Breast epithelium (tissue), 4 donors: ENCODE results near the gene CPSF4. TPM values are rescaled to one million over a fixed set of nuclear protein-coding genes. Genes with fewer than 3 reads are reported as not detected.

ENCODE experiments used
- DNase-seq, 2 donors: peaks; one replicate each; pipeline ENCODE4 v3.0.0-alpha.2; 2019; ENCODE audit warnings: low spot score in 2 of 2
- H3K27ac ChIP-seq, 2 donors: fragments of 200-600 bp; sonication (generic) in 1 of 2; one replicate each; pipeline ENCODE4 v1.5.1; 2016 to 2019; ENCODE audit warnings: mild to moderate bottlenecking in 1 of 2
- H3K27me3 ChIP-seq, 2 donors: fragments of 200-600 bp; sonication (generic) in 1 of 2; one replicate each; pipeline versions ENCODE4 v1.5.1 to v1.6.0; 2017 to 2019; ENCODE audit warnings: control low read depth in 1 of 2, mild to moderate bottlenecking in 1 of 2
- H3K36me3 ChIP-seq: fragments of 200-600 bp; one replicate; pipeline ENCODE4 v1.5.1; 2019
- H3K4me1 ChIP-seq, 2 donors: fragments of 200-600 bp; sonication (generic); one replicate each; pipeline ENCODE4 v1.5.1; 2016 to 2019; ENCODE audit warnings: control low read depth in 1 of 2
- H3K4me3 ChIP-seq, 3 donors: fragments of 200-600 bp; sonication (generic); 1 replicate in 2 of 3; 2 replicates in 1 of 3; pipeline ENCODE4 v1.5.1; 2016 to 2019; ENCODE audit warnings: mild to moderate bottlenecking in 3 of 3, moderate library complexity in 2 of 3
- H3K9me3 ChIP-seq, 2 donors: fragments of 200-600 bp; sonication (generic) in 1 of 2; one replicate each; pipeline ENCODE4 v1.5.1; 2016 to 2019; ENCODE audit warnings: control low read depth in 1 of 2
- POLR2A ChIP-seq: fragments of 450-650 bp; IDR thresholded peaks from one replicate; pipeline ENCODE4 v1.6.1; 2016; ENCODE audit warnings: antibody characterized with exemption, mild to moderate bottlenecking, moderate library complexity
- POLR2AphosphoS5 ChIP-seq, 3 donors: sonication (generic); formaldehyde crosslinking; IDR thresholded peaks; one replicate each; pipeline ENCODE4 v1.6.1; 2017; ENCODE audit warnings: antibody characterized with exemption in 3 of 3
- intact Hi-C: fragments of 100-400 bp; cut with DNase I; formaldehyde crosslinking; loops from one replicate; pipeline ENCODE4 v1.15.1; 2023; ENCODE audit warnings: low total_unique reads
- total RNA-seq, 3 donors: library from RNA; depleted of rRNA; stranded (reverse); fragments of >200 nt; gene quantifications; one replicate each; pipeline ENCODE4 v1.1.0, GENCODE V29; 2016
- TF ChIP-seq, protein P1 (sequence below), 3 donors: fragments of 450-650 bp; IDR thresholded peaks; one replicate each; pipeline ENCODE4 v1.5.1; 2016 to 2017; ENCODE audit warnings: antibody characterized with exemption in 3 of 3, mild to moderate bottlenecking in 3 of 3, moderate library complexity in 3 of 3

The CPSF4 gene
- total RNA-seq, 3 donors from 2014 or later = 32.8 to 40.6 (median 32.9) TPM

DNA sequence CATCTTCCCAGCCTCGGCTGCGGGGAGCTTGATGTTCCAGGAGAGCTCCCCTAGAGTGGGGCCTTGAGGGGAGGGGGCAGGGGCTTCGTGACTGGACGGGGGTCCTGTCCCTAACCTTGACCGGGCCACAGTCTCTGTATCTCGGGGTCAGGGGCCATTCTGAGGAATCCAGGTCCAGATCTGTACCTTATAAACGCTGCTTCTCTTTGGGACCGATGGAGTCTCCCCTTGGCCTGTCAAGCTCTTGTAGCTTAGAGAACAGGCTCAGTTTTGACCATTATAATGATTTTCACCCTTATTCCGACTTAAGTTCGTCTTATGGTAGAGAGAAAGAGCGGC, 66.5 kb downstream of the CPSF4 start:
- Histone ChIP-seq H3K27ac (peak overlapping the region; percentile 96), H3K36me3 (no peaks in the 10 kb centered on the region), H3K4me1 (peaks cover 0 to 20% of the 10 kb centered on the region in 2 donors), H3K9me3 (no peaks in the 10 kb centered on the region), H3K4me3 (peak overlapping the region; percentile 73 to 87 (median 77)), H3K27me3 (no peaks in the 10 kb centered on the region)
- TF ChIP-seq POLR2AphosphoS5 (IDR thresholded peaks at IDR 0.05) (no peak), POLR2A (no peak)
- TF ChIP-seq, protein P1, sequence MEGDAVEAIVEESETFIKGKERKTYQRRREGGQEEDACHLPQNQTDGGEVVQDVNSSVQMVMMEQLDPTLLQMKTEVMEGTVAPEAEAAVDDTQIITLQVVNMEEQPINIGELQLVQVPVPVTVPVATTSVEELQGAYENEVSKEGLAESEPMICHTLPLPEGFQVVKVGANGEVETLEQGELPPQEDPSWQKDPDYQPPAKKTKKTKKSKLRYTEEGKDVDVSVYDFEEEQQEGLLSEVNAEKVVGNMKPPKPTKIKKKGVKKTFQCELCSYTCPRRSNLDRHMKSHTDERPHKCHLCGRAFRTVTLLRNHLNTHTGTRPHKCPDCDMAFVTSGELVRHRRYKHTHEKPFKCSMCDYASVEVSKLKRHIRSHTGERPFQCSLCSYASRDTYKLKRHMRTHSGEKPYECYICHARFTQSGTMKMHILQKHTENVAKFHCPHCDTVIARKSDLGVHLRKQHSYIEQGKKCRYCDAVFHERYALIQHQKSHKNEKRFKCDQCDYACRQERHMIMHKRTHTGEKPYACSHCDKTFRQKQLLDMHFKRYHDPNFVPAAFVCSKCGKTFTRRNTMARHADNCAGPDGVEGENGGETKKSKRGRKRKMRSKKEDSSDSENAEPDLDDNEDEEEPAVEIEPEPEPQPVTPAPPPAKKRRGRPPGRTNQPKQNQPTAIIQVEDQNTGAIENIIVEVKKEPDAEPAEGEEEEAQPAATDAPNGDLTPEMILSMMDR (IDR thresholded peaks at IDR 0.05) = no peak
- intact Hi-C loops = no loop called here
- no peak for DNase-seq

Other genes starting within 250 kb of the CPSF4 start
- gene KPNA7, start 230.8 kb upstream of the CPSF4 start, total RNA-seq = under 1 TPM in 2 of 3 donors, not detected in 1; 0.15 to 0.33 TPM
- not detected for gene MYH16, start 166.1 kb upstream of the CPSF4 start, total RNA-seq
- 100 to 1,000 TPM; 113 to 122 (median 117) TPM for gene ARPC1A, start 113.0 kb upstream of the CPSF4 start, total RNA-seq
- gene ARPC1B, start 64.2 kb upstream of the CPSF4 start, total RNA-seq = 100 to 1,000 TPM; 108 to 176 (median 169) TPM
- 10 to 100 TPM; 39.4 to 86.4 (median 51.5) TPM for gene PDAP1, start 30.3 kb upstream of the CPSF4 start, total RNA-seq
- gene BUD31, start 30.0 kb upstream of the CPSF4 start, total RNA-seq = 10 to 100 TPM; 53.9 to 69.8 (median 65.4) TPM
- gene PTCD1, start 145 bp upstream of the CPSF4 start, total RNA-seq = 1 to 10 TPM; 4.5 to 8.3 (median 4.9) TPM
- 100 to 1,000 TPM; 741 to 814 (median 754) TPM for gene ATP5MF, start 27.2 kb downstream of the CPSF4 start, total RNA-seq
- gene ZNF789, start 33.9 kb downstream of the CPSF4 start, total RNA-seq = 10 to 100 TPM in 1 of 3 donors, 1 to 10 TPM in 2; 4.6 to 12.3 (median 8.5) TPM
- 10 to 100 TPM; 42.2 to 58.7 (median 58.3) TPM for gene ZNF394, start 61.3 kb downstream of the CPSF4 start, total RNA-seq
- gene ZKSCAN5, start 65.7 kb downstream of the CPSF4 start, total RNA-seq = 10 to 100 TPM in 1 of 3 donors, 1 to 10 TPM in 2; 7.5 to 11.0 (median 8.0) TPM
- 10 to 100 TPM in 1 of 3 donors, 1 to 10 TPM in 2; 2.6 to 10.2 (median 5.6) TPM for gene FAM200A, start 113.2 kb downstream of the CPSF4 start, total RNA-seq
- 100 to 1,000 TPM; 100 to 129 (median 110) TPM for gene ZNF655, start 119.7 kb downstream of the CPSF4 start, total RNA-seq
- gene TMEM225B, start 159.3 kb downstream of the CPSF4 start, total RNA-seq = 1 to 10 TPM; 1.0 to 4.5 (median 2.0) TPM
- gene ZSCAN25, start 178.0 kb downstream of the CPSF4 start, total RNA-seq = 10 to 100 TPM; 15.2 to 23.6 (median 18.4) TPM
- 10 to 100 TPM in 2 of 3 donors, 1 to 10 TPM in 1; 8.5 to 25.9 (median 15.4) TPM for gene CYP3A5, start 241.1 kb downstream of the CPSF4 start, total RNA-seq